Endometrium (tissue), 2 donors: ENCODE measurements around the gene SH3RF3.
"Not testable (repeated sequence)": the region's sequence is repeated elsewhere in the genome, so short reads cannot be mapped to it uniquely, and the experiment has no call there.

Experiments used
- FAIRE-seq: peaks from 2 replicates; lab custom pipeline; 2012; peaks lifted over from hg19 to GRCh38; lab: Jason Lieb, UNC
- donor health status: control.
- donor health status: control.

The SH3RF3 gene

GRCh38 chr2:109118321-109118720 lies 10.7 kb upstream of the SH3RF3 start:
- FAIRE-seq, result no peak

GRCh38 chr2:109120166-109120565 lies 8.8 kb upstream of the SH3RF3 start:
- no peak for FAIRE-seq

GRCh38 chr2:109120686-109121085 lies 8.3 kb upstream of the SH3RF3 start:
- FAIRE-seq, result not testable (repeated sequence)

- no peak for FAIRE-seq
These were observed 5.3 kb upstream of the SH3RF3 start for GRCh38 chr2:109123586-109124201.

GRCh38 chr2:109124982-109125592 lies 3.9 kb upstream of the SH3RF3 start:
- FAIRE-seq, result no peak

GRCh38 chr2:109125593-109126500 lies 3.2 kb upstream of the SH3RF3 start:
- no peak for FAIRE-seq

- FAIRE-seq, result no peak
These were observed 2.5 kb upstream of the SH3RF3 start for GRCh38 chr2:109126501-109126860.

GRCh38 chr2:109127556-109127955 lies 1.4 kb upstream of the SH3RF3 start:
- no peak for FAIRE-seq

- peak; percentile 76 for FAIRE-seq
These were observed 873 bp upstream of the SH3RF3 start for GRCh38 chr2:109128048-109128615.

- no peak for FAIRE-seq
These were observed 433 bp downstream of the SH3RF3 start for GRCh38 chr2:109129356-109129920.

GRCh38 chr2:109129921-109130722 lies 1.1 kb downstream of the SH3RF3 start:
- no peak for FAIRE-seq

GRCh38 chr2:109130723-109130995 lies 1.7 kb downstream of the SH3RF3 start:
- FAIRE-seq, result no peak

- FAIRE-seq, result no peak
These were observed 2.8 kb downstream of the SH3RF3 start for GRCh38 chr2:109131777-109132176.

- FAIRE-seq, result no peak
These were observed 3.6 kb downstream of the SH3RF3 start for GRCh38 chr2:109132626-109133025.

- FAIRE-seq, result no peak
These were observed 4.7 kb downstream of the SH3RF3 start for GRCh38 chr2:109133746-109134145.

GRCh38 chr2:109134741-109135358 lies 5.8 kb downstream of the SH3RF3 start:
- FAIRE-seq, result no peak

- FAIRE-seq, result no peak
These were observed 6.6 kb downstream of the SH3RF3 start for GRCh38 chr2:109135359-109136197.

GRCh38 chr2:109136542-109136941 lies 7.5 kb downstream of the SH3RF3 start:
- no peak for FAIRE-seq

GRCh38 chr2:109137616-109138015 lies 8.6 kb downstream of the SH3RF3 start:
- FAIRE-seq, result no peak

GRCh38 chr2:109138449-109138848 lies 9.4 kb downstream of the SH3RF3 start:
- no peak for FAIRE-seq

GRCh38 chr2:109139002-109139401 lies 10.0 kb downstream of the SH3RF3 start:
- no peak for FAIRE-seq
